ENCODE data around the gene RAP1B.

RAP1B gene

GRCh38 chr12:68612202-68612601 lies 1.5 kb downstream of the RAP1B start:
- no peak for DNase-seq

- no peak for DNase-seq
Observed at GRCh38 chr12:68612697-68613096, 2.0 kb downstream of the RAP1B start.

- DNase-seq = peak; percentile 53
Observed at GRCh38 chr12:68613209-68613904, 2.7 kb downstream of the RAP1B start.

DNA sequence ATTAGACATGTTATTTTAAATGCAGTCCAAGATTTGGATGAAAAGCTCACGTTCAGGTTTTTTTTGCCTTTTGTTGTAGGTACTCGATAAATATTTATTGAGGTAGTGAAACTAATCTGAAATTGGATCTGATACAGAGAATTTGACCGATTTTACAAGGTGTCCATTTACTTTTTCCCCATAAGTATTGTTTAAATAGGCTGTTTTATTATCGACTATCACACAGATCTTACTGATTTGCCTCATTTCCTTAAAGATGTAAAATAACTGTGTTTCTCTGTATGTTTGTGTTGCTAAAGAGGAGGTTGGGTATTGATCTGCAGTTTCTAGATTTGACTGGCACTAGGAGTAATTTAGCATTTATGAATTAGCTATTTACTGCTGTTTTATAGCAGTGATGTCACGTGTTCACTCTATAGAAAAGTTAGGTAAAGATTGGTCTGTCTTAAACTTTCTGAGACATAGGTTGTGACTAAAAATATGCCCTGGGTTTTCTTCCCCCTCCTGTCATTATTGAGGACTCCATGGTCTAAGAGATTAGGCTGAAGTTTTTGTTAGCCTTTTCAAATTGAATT lies 3.5 kb downstream of the RAP1B start:
- no peak for DNase-seq

DNA sequence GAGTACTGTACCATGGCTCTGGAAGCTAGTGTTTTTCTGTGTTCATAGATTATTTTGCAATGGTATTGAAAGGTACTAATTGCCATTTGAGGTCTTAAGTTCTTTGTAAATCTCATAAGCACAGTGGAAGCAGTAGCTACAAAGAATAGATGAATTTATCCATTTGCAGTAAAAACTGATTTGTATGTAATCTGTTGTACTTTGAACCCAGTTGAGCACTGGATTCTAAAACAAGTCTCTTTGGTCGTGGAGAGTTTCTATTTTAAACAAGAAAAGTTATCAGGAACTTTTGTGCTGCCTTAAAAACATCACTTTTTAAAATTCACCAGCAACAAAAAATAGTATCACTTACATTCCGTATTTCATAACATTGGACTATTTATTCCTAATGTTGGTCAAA lies 4.1 kb downstream of the RAP1B start:
- DNase-seq = no peak

DNA sequence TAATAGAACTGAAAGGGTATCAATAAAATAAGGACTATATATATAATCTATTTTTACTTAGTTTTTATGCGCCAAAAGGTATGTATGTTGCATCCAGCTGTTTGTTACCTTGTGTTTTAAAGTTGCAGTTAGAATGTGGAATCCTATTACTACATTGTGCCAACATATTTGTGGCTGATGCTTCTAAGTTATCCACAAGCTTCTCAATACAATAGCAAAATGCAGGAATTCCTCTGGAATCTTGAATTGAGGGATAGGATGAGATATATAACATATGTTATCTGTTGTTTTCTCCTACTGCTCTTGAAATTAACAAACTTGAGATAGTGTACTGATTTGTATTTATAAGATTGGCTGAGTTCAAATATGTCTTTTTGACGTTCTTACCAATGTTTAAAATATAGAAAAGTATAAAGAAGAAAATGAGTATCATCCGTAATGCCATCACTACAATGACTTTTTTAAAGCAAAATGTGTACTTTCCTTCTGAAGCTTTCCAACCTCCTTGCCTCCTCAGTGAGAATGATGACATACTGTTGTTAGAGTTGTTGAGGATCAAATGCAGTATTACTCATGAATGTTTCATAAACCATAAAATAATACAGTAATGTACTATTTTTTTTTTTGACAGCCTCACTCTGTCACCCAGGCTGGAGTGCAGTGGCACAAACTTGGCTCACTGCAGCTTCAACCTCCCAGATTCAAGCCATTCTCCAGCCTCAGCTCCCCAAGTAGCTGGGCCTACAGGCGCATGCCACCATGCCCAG lies 6.6 kb downstream of the RAP1B start:
- DNase-seq = no peak

- DNase-seq = no peak
Observed at GRCh38 chr12:68619541-68619940, 8.8 kb downstream of the RAP1B start.

DNA sequence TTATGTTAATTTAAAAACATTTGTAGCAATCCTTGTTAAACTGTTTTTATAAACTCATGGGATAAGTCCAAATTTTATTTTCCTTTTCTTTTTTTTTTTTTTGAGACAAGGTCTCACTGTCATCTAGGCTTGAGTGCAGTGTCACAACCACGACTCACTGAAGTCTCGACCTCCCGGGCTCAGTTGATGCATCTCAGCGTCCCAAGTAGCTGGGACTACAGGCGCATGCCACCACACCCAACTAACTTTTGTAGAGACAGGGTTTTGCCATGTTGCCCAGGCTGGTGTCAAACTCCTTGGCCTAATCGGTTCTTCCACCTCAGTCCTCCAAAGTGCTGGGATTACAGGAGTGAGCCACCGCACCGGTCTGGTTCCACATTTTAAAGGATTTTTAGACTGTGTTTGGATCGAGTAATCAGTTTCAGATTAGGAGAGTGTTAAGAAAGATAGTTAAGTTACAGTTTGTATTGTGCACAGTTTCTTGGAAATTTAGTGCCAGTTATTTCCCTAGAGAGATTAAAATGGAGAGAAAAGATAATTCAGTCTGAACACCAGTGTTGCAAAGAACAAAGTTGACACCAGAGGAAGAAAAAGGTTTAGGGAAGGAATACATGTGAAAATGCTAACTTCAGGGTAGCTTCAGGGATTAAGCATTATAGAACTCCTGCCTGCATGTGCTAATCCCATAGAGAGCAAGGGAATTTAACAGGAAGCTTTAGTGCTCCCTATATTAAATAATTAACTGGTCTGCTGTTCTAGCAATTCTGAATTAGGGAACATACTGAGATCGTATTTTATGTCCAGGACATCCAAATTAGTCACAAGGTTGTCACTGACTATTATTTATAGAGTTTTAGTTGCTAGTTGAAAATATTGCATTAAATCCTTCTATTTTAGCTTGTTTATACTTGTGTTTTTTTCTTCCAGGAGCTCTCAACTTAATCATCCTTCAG lies 10.1 kb downstream of the RAP1B start:
- DNase-seq = no peak

- no peak for DNase-seq
Observed at GRCh38 chr12:68621472-68622081, 10.9 kb downstream of the RAP1B start.

GRCh38 chr12:68622250-68622649 lies 11.6 kb downstream of the RAP1B start:
- DNase-seq = no peak

- DNase-seq = no peak
Observed at GRCh38 chr12:68623059-68623458, 12.4 kb downstream of the RAP1B start.

DNA sequence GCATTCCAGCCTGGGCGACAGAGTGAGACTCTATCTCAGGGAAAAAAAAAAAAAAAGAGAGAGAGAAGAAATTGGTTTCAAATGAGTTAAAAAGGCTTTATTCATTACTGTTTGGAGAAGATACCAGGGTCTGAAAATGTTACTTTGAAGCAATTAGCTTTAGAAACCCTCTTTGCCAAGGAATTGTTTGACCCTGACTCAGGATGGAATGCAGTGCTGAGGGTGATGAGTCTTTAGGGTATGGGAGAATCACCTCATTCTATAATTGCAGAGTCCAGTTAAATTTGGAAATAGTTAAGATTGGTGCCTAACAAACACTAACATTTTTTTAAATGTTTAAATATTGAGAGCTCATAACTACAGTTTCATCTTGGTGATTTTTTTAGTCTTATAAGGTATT lies 13.3 kb downstream of the RAP1B start:
- no peak for DNase-seq

- no peak for DNase-seq
Observed at GRCh38 chr12:68624933-68625332, 14.2 kb downstream of the RAP1B start.

GRCh38 chr12:68627673-68628319 lies 17.1 kb downstream of the RAP1B start:
- DNase-seq = no peak

DNA sequence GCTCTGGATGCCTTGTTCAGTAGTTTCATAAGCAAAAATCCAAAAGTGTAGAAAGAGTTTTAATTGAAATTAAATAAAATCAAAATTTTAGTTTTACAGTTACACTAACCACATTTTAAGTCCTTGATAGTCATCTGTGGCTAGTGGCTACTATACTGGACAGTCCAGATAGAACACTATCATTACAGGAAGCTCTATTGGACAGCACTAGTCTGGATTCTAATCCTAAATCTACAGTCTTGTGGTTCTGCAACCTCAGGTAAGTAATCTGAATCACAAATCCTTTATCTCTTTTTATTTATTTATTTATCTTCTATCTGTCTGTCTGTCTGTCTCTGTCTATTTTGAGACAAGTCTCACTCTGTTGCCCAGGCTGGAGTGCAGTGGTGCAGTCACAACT lies 18.0 kb downstream of the RAP1B start:
- DNase-seq = no peak

DNA sequence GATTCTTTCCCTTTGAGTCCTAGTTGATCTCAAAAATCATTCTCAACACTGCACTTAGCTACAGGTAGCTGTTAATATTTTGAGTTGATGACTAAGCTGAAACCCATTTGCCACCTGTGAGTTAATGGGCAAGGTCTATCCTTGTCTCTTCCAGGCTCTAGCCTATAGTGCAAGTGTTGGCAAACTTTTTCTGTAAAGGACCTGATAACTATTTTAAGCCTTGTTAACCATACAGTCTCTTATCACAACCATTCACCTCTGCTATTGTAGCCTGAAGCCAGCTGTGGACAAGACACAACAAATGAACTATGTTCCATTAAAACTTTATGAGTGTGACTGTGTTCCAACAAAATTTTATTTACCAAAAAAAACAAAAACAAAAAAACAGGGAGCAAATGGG lies 19.4 kb downstream of the RAP1B start:
- DNase-seq = no peak

DNA sequence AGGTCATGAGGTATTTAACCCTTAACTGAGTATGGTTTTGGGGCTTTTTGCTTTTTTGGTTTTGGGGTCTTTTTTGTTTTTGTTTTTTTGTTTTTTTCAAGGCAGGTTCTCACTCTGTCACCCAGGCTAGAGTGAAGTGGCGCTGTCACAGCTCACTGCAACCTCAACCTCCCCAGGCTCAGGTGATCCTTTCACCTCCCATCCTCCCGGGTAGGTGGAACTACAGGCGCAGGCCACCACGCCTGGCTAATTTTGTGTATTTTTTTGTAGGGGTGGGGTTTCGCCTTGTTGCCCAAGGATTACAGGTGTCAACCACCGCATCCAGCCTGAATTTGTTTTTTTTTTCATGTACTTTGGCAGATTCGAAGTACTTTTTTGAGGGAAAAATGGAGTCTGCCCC lies 19.9 kb downstream of the RAP1B start:
- no peak for DNase-seq

- DNase-seq = no peak
Observed at GRCh38 chr12:68631227-68631626, 20.5 kb downstream of the RAP1B start.

GRCh38 chr12:68632486-68632885 lies 21.8 kb downstream of the RAP1B start:
- no peak for DNase-seq

DNA sequence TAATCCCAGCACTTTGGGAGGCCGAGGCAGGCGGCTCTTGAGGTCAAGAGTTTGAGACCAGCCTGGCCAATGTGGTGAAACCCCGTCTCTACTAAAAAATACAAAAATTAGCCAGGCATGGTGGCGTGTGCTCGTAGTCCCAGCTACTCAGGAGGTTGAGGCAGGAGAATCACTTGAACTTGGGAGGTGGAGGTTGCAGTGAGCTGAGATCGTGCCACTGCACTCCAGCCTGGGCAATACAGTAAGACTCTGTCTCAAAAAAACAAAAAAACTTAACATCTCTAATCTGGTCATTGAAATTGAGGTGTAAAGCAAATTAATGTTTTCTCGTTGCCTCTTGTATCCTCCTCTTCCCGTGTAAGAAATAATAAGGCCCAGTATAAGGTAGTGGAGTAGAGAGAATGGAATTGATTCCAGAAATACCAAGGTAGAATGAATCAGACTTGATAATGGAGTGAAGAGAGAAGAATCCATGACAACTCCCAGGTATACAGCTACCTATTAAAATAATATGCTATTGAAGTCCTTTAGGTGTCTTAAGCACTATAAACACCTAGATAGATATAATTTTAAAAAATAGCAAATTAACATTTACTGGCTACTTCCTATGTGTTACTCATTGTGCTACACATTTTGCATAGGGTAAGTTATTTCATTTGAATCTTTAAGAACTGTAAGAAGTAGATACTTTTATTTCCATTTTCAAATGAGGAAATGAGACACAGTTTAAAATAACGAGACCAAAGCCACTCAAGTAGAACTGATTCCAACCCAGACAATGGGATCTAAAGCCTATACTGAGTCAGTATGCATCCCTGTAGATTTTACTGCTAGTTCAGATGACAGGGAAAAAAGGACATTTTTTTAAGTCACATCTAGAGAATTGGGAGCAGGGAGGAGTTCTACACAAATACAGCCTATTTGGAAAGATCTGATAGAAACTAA lies 23.2 kb downstream of the RAP1B start:
- no peak for DNase-seq

DNA sequence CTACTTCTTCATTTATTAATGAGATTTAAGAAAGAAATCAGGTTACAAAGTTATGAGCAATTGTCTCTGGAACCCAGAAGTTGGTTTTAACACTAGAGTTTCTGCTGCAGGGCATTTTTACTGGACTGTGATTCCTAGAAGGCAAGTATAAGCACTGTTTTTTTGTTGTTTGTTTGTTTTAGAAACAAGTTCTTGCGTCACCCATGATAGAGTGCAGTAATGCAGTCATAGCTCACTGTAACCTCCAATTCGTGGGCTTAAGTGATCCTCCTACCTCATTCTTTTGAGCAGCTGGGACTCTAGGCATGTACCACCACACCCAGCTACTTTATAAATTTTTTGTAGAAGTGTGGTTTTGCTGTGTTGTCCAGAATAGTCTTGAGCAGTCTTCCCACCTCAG lies 25.6 kb downstream of the RAP1B start:
- no peak for DNase-seq
